Activated T-cell treated with anti-CD3 and anti-CD28 coated beads, Interleukin-2, amount 50 U/mL, for 72 hours (primary cell): ENCODE measurements around the gene SPTAN1. TPM values are rescaled to one million over a fixed set of nuclear protein-coding genes. Genes with fewer than 3 reads are reported as not detected.

ENCODE experiments used
- ATAC-seq, 2 donors: fragments of 150-1000 bp; cut with Tn5 transposase; replicated peaks in 1 of 2; 2 replicates each; pipeline ENCODE4 v1.10.0; 2021; ENCODE audit warnings: moderate library complexity in 2 of 2, mild to moderate bottlenecking in 1 of 2
- DNase-seq, 2 donors: peaks; one replicate each; pipeline ENCODE4 v3.0.0; 2021 to 2022; ENCODE audit warnings: mixed read lengths in 1 of 2
- H3K27ac Mint-ChIP-seq: one replicate; pipeline ENCODE4 v1.8.0; 2022; ENCODE audit warnings: mild to moderate bottlenecking, moderate library complexity, mixed read lengths
- H3K27me3 Mint-ChIP-seq: one replicate; pipeline ENCODE4 v1.8.0; 2022; ENCODE audit warnings: low read depth, mixed read lengths
- H3K36me3 Mint-ChIP-seq, 2 donors: one replicate each; pipeline ENCODE4 v1.8.0; 2022; ENCODE audit warnings: mixed read lengths in 2 of 2, mild to moderate bottlenecking in 1 of 2; ENCODE audit not compliant: insufficient read depth in 2 of 2
- H3K4me1 Mint-ChIP-seq: one replicate; pipeline ENCODE4 v1.8.0; 2022; ENCODE audit warnings: low read depth, mixed read lengths
- H3K4me3 Mint-ChIP-seq, 2 donors: one replicate each; pipeline ENCODE4 v1.8.0; 2022; ENCODE audit warnings: mild to moderate bottlenecking in 2 of 2, mixed read lengths in 2 of 2, moderate library complexity in 2 of 2
- H3K9me3 Mint-ChIP-seq, 2 donors: one replicate each; pipeline ENCODE4 v1.8.0; 2022; ENCODE audit warnings: mixed read lengths in 2 of 2
- total RNA-seq, 2 donors: library from RNA; stranded (reverse); gene quantifications; one replicate each; pipeline ENCODE4 v1.2.3, GENCODE V29; 2022

SPTAN1 gene
- total RNA-seq, 2 donors from 2014 or later = 289 to 304 TPM

DNA sequence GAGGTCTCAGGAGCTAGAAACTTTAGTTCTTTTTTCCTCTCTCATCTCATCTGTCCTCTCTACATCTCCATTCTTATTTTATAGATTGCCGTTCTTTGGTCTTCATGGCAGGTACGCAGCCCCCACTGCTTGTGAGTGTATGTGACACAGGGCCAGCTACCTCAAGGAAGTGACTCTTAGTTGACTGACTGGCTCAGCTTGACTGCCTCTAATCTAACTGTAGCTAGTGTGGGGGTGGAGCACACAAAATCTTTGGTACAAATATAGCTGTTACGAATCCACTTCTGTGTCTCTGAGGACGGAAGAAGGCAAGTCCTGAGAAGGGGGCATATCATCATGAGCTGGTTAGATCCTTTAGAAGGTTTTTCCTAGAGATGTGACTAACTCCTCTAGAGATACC lies 19.8 kb upstream of the SPTAN1 start:
- H3K27ac Mint-ChIP-seq = no peak overlapping the region
- H3K36me3 Mint-ChIP-seq = peaks cover 3 to 25% of the 10 kb centered on the region in 2 donors
- DNase-seq (no peak), ATAC-seq (no peak)
- H3K9me3 Mint-ChIP-seq = no peaks in the 10 kb centered on the region
- H3K4me3 Mint-ChIP-seq = no peak overlapping the region
- H3K4me1 Mint-ChIP-seq = no peaks in the 10 kb centered on the region
- H3K27me3 Mint-ChIP-seq = no peaks in the 10 kb centered on the region

DNA sequence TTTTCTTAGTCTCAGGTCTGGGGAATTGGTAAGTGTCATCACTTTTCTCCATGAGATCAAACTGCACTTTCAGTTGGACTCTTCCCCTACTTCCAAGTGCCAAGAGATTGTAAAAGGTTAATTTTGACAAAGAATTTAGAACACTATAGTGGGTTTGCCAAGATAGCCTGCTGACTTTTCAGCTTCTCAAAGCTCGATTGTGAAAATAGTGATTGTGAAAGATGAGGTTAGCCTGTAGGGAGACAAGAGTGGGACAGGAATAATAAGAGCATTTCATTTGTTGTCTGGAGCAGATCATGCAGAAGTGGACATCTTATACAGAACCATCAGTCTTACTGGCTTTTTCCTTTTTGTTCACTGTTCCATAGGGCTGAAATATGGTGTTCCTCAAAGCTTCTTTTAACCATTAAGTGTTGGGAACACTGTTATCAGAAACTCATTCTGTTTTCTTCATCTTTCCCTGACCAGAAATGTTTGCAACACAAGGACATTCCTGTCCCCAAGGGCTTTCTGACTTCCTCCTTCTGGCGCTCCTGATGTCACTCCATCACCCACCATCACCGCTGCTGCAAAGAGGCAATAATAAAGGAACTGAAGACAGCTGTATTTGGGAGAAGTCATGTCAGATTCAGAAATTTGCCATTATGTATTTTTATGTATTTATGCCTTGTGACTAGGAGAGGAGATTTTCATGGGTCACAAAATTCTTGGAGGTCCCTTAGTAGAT lies 11.6 kb upstream of the SPTAN1 start:
- Mint-ChIP-seq H3K9me3 (no peaks in the 10 kb centered on the region), H3K4me3 (no peak overlapping the region), H3K4me1 (no peaks in the 10 kb centered on the region), H3K27ac (peak overlapping the region; percentile 55), H3K27me3 (no peaks in the 10 kb centered on the region), H3K36me3 (peaks cover 3 to 21% of the 10 kb centered on the region in 2 donors)
- DNase-seq = no peak
- no peak for ATAC-seq

DNA sequence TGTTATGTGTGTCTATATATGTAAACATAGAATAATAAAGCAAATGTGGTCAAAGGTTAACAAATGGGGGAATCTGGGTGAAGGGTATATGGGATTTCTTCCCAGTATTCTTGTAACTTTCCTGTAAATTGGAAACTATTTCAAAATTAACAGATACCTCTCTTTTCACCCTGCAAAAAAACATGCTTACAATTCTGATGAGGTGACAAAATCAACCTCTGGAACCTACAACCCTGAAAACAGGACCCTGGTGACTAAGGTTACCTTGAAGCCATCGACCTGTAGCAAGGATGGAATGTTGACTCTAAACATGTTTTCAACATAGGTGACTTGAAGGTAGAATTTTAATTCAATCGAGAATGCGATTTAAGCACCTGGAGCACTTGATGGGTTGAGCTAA lies 5.9 kb upstream of the SPTAN1 start:
- peaks cover 24% of the 10 kb centered on the region for H3K4me1 Mint-ChIP-seq
- no peak overlapping the region for H3K4me3 Mint-ChIP-seq
- H3K27me3 Mint-ChIP-seq = no peaks in the 10 kb centered on the region
- H3K27ac Mint-ChIP-seq = peak overlapping the region; percentile 76
- no peaks in the 10 kb centered on the region for H3K9me3 Mint-ChIP-seq
- ATAC-seq (no peak), DNase-seq (no peak)
- peaks cover 3 to 7% of the 10 kb centered on the region in 2 donors for H3K36me3 Mint-ChIP-seq

DNA sequence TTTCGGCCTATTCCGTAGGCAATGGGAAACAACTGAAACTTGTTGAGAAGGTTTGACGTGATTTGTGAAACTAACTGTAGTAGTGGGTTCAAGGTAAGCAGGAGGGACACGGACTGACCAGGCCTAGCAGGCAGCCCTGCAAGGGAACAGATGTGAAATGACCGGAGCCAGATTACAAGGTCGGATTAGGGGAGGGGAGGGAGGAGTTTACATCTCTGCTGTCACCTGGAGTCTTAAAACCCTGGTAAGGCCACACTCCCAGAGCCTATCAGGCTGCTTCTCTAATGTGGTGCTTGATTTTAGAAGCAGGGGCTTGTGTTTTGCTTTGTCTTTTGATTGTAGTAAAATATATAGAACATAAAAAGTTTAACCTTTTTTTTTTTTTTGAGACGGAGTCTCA lies 3.5 kb upstream of the SPTAN1 start:
- H3K9me3 Mint-ChIP-seq = no peaks in the 10 kb centered on the region
- no peak for DNase-seq
- no peaks in the 10 kb centered on the region for H3K27me3 Mint-ChIP-seq
- peaks cover 30% of the 10 kb centered on the region for H3K4me1 Mint-ChIP-seq
- H3K36me3 Mint-ChIP-seq = no peaks in the 10 kb centered on the region
- H3K4me3 Mint-ChIP-seq = no peak overlapping the region
- ATAC-seq = no peak
- H3K27ac Mint-ChIP-seq = no peak overlapping the region

DNA sequence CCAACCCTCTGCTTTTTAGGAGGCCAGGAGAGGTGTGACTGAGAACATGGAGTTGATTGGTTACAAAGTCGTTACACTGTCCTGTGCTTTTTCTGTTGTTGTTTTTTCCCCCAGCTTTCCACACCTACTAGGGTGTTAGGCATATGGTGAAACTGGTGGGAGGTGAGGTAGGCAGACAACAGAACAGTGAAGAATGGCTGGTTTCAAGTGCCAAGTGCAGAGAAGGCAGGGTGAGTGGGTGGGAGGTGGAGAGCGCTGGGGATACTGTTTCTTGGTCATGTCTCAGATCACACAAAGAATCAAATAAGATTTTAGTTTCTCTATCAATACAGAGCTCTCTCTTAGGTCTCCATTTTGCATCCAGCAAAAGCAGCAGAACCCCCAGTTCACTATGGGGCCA lies 2.2 kb upstream of the SPTAN1 start:
- Mint-ChIP-seq H3K27me3 (no peaks in the 10 kb centered on the region), H3K4me3 (peak overlapping the region in 1 of 2 donors; percentile 100), H3K9me3 (no peaks in the 10 kb centered on the region), H3K27ac (peak overlapping the region; percentile 10), H3K36me3 (no peaks in the 10 kb centered on the region), H3K4me1 (peaks cover 30% of the 10 kb centered on the region)
- ATAC-seq (peak; percentile 29 to 30), DNase-seq (peak; percentile 55 to 62)

DNA sequence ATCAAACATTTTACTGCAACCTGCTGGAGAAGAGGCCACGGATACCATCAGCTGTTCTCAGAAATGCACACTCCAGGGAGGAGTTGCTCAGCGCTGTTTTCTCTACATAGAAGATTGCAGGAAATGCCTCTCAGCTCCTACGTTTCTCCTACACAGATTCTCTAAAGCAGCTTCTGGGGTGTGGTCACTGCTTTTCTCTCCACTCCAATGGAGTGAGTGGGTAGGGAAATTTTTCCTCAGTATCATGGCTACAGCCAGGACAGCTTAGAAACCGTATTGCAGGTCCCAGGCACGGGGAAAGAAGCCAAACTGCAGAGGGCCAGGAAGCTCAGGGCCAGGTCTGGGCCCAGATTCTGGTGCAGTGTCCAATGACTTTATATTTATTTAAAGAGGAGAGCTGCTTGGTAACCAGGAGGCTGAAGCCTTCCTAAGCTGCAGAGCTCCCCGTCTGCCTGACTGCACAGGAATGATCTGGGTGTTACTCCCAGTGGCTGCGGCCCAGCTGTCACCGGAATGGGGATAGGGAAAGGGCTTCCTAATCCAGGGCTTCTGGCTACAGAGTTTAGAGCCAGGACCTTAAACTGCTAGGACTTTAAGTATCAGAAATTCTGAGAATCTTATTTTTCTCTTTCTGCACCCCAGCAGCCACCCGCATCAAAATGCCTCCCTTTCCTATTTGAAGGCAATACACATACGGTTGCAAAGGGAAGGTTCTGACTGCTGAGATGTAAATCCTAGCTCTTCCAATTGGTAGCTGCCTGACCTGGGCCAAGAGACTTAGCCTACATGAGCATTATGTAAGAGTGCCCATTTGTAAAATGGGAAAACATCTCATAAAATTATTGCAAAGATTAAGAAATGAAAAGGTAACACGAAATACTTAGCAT lies 1.4 kb upstream of the SPTAN1 start:
- H3K36me3 Mint-ChIP-seq = no peaks in the 10 kb centered on the region
- H3K9me3 Mint-ChIP-seq = no peaks in the 10 kb centered on the region
- H3K27me3 Mint-ChIP-seq = no peaks in the 10 kb centered on the region
- H3K4me1 Mint-ChIP-seq = peaks cover 29% of the 10 kb centered on the region
- peak overlapping the region; percentile 89 for H3K27ac Mint-ChIP-seq
- peak overlapping the region in 1 of 2 donors; percentile 100 for H3K4me3 Mint-ChIP-seq
- ATAC-seq (no peak), DNase-seq (no peak)

DNA sequence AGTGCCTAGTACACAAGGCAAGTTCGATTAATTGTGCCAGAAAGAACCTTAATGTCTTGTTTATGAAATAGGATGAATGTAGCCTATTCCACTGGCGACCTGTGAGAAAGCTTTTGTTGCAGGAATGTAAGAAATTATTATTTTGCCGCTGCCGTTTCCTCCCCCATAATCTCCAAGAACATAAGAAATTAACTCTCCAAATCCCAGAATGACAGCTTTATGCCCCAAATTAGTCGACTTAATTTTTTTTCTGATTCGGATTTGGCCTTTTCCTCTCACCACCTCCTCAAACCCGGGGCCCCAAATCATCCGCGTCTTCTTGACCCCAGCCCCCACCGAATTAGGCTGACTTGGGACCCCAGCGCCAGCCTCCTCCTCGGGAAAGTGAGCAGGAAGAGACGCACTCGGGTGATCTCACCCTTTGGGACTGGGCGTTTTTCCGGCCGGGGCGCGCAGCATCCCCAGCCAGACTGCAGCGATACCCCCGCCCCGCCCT lies 682 bp upstream of the SPTAN1 start:
- no peaks in the 10 kb centered on the region for H3K36me3 Mint-ChIP-seq
- peak overlapping the region; percentile 89 for H3K27ac Mint-ChIP-seq
- ATAC-seq = no peak
- H3K9me3 Mint-ChIP-seq = no peaks in the 10 kb centered on the region
- H3K4me3 Mint-ChIP-seq = peak overlapping the region in 1 of 2 donors; percentile 100
- no peak for DNase-seq
- H3K4me1 Mint-ChIP-seq = peaks cover 26% of the 10 kb centered on the region
- no peaks in the 10 kb centered on the region for H3K27me3 Mint-ChIP-seq

DNA sequence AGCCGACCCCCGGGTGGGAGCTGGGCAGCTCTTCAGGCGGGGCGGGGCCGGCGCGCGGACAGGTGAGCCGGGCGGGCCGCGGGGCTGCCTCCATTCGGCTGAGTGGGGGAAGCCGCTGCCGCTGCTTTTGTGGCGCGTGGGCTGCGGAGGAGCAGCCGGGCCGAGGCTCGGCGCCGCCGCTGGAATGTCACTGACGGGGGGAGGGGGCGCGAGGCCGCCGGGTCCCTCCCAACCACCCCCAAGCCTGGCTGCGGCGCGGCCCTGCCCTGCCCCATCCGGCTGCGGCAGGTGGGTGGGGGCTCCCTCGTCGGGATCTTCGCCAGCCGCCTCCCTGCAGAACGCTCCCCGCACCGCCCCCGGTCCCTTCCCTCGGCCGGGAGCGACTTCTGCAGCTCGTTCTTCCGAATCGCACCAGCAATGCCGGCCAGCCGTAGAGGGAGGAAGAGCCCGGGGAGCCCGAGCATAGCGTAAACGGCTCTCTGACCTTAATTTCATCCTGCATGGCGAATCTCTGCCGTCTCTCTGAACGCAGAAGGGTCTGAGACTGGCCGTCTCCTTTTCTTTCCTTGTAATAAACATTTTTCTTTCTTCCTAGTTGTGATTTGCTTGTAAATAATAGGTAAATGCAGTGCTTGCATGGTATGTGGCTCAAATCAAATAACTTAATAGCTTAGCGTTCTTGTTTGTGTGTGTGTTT lies 505 bp downstream of the SPTAN1 start:
- Mint-ChIP-seq H3K27ac (no peak overlapping the region), H3K36me3 (no peaks in the 10 kb centered on the region), H3K27me3 (no peaks in the 10 kb centered on the region), H3K4me1 (peaks cover 26% of the 10 kb centered on the region), H3K9me3 (no peaks in the 10 kb centered on the region), H3K4me3 (no peak overlapping the region)
- no peak for DNase-seq
- peak; percentile 37 to 44 for ATAC-seq

DNA sequence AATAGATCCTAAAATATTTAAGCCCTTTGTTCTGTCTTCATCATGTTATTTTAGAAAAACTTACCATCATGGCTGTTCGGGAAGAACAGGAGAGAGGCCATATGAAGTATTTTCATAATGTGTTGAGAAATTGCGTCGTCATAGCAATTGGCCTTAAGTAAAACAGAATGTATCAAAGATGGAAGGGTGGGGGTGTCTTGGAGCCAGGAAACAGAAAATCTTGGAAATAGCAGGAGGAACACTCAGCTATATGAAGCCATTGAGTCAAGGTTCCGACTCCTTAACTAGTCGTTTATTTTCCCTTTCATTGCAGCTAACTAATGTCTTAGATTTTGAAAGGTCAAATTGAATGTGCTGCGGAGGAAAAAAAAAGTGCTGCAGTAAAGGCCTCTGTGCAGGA lies 1.3 kb downstream of the SPTAN1 start:
- DNase-seq = no peak
- H3K4me1 Mint-ChIP-seq = peaks cover 26% of the 10 kb centered on the region
- H3K9me3 Mint-ChIP-seq = no peaks in the 10 kb centered on the region
- H3K4me3 Mint-ChIP-seq = no peak overlapping the region
- no peaks in the 10 kb centered on the region for H3K36me3 Mint-ChIP-seq
- no peak overlapping the region for H3K27ac Mint-ChIP-seq
- H3K27me3 Mint-ChIP-seq = no peaks in the 10 kb centered on the region
- ATAC-seq = no peak

DNA sequence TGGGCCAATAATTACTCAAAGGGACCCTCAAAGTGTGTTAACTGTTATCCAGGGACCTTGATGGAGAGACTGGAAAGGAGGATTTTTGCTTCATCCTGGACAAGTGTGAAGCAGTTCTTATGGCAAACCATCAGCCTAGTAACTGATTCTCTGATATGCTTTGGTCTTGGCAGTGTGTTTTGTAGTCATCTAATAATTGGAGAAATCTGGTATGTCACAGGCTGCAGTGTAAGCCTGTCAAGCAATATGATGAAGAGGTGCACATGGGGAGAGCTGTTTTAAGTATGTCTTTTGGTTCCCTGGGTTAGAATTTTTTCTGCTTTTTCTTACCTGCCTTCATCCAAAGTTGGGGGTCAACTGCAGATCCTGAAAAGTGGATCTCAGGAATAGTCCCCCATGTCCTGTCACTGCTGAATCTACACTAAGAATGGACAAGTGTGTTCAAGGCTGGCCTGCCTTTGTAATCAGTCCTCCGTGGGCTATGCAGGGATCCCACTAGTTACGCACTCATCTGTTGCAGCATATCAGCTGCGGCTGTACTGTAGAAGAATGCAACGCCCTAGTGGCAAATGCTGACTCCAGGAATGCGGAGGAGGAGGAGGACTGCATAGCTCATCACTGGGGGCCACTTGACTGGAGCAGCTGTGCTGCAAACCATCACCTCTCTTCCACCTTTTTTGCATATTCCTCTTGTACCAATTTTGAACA lies 1.9 kb downstream of the SPTAN1 start:
- ATAC-seq = no peak
- no peaks in the 10 kb centered on the region for H3K27me3 Mint-ChIP-seq
- no peaks in the 10 kb centered on the region for H3K9me3 Mint-ChIP-seq
- H3K36me3 Mint-ChIP-seq = no peaks in the 10 kb centered on the region
- no peak overlapping the region for H3K4me3 Mint-ChIP-seq
- no peak overlapping the region for H3K27ac Mint-ChIP-seq
- peaks cover 26% of the 10 kb centered on the region for H3K4me1 Mint-ChIP-seq
- peak; percentile 33 for DNase-seq

DNA sequence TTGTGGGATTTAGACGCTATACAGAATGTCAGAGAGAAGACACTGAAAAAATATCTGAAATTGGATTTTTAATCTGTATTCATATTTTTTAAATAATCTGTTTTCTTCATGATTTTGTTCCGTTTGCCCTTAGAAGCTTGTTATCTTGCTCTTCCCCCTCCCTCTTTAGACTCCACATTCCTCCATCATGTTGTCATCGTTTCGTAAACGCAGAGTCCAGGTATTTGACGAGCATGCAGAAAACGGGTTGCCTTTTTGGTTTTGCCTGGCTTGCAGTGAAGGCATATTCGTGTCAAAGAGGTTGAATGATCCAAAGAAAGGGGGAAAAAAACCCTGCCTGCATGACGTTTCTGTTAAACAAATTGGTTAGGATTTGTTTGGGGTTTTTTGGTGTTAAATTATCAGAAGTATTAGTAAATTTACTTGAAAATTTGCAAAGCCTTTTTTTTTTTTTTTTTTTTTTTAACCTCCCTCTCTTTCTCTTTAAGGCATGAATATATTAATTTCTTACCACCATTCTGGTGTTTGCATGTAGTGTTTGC lies 2.9 kb downstream of the SPTAN1 start:
- no peak for ATAC-seq

DNA sequence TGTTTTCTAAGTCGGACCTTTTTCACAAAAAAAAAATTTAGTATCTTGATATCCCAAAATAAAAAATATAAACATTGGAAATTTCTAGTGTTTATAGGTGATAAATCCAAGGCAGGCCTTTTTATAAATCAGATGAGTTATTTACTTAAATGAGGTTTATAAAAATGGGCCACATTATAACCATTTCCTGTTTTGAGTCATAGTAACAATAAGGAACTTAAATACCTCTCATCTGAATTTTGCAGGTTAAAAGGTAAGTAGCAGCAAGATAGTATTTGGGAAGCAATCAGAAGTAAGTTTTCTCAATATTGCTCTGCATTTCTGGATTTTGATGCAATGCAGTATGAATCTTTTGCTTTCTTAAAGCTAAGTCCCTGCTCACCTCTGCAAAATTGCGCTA lies 3.9 kb downstream of the SPTAN1 start:
- no peaks in the 10 kb centered on the region for H3K9me3 Mint-ChIP-seq
- peak overlapping the region; percentile 69 for H3K27ac Mint-ChIP-seq
- peaks cover 8% of the 10 kb centered on the region for H3K4me1 Mint-ChIP-seq
- no peaks in the 10 kb centered on the region for H3K36me3 Mint-ChIP-seq
- no peak for ATAC-seq
- H3K4me3 Mint-ChIP-seq = peak overlapping the region in 1 of 2 donors; percentile 74
- DNase-seq = no peak
- no peaks in the 10 kb centered on the region for H3K27me3 Mint-ChIP-seq

More for the DNA sequence above, 2.9 kb downstream of the SPTAN1 start:
- DNase-seq = no peak
- Mint-ChIP-seq H3K27ac (no peak overlapping the region), H3K36me3 (no peaks in the 10 kb centered on the region), H3K4me1 (peaks cover 19% of the 10 kb centered on the region), H3K4me3 (no peak overlapping the region), H3K9me3 (no peaks in the 10 kb centered on the region), H3K27me3 (no peaks in the 10 kb centered on the region)
